RWPE2 (cell line): Measurements from ENCODE around the gene ADAMTS17.
A peak's percentile ranks its signal among the peaks of the same experiment; 100 is the strongest.

Source experiments
- ATAC-seq: fragments of 200-7000 bp; cut with Tn5 transposase; 3 replicates; pipeline ENCODE4 v1.9.1; 2021; ENCODE audit warnings: low read depth
- DNase-seq: peaks from one replicate; pipeline ENCODE4 v3.0.0-alpha.2; 2020; ENCODE audit warnings: low spot score
- H3K27ac ChIP-seq: fragments of 450-650 bp; 2 replicates; pipeline ENCODE4 v1.5.1; 2017; ENCODE audit warnings: mild to moderate bottlenecking; ENCODE audit not compliant: poor library complexity, severe bottlenecking
- H3K27me3 ChIP-seq: fragments of 250-450 bp; sonication (Bioruptor Pico); 2 replicates; pipeline ENCODE4 v1.5.1; 2021; ENCODE audit warnings: mild to moderate bottlenecking, moderate library complexity; ENCODE audit not compliant: insufficient read depth, poor library complexity, severe bottlenecking
- H3K36me3 ChIP-seq: fragments of 250-450 bp; sonication (Bioruptor Pico); 2 replicates; pipeline ENCODE4 v1.5.1; 2020; ENCODE audit warnings: low read depth, mild to moderate bottlenecking, moderate library complexity
- H3K4me1 ChIP-seq: fragments of 250-450 bp; sonication (Bioruptor Pico); 2 replicates; pipeline ENCODE4 v1.5.1; 2021; ENCODE audit warnings: mild to moderate bottlenecking, moderate library complexity; ENCODE audit not compliant: insufficient read depth, poor library complexity, severe bottlenecking
- H3K4me3 ChIP-seq: fragments of 250-450 bp; sonication (Bioruptor Pico); 2 replicates; pipeline ENCODE4 v1.5.1; 2021; ENCODE audit warnings: mild to moderate bottlenecking, moderate library complexity; ENCODE audit not compliant: severe bottlenecking
- H3K9me3 ChIP-seq: fragments of 250-450 bp; sonication (Bioruptor Pico); 2 replicates; pipeline ENCODE4 v1.5.1; 2021; ENCODE audit warnings: mild to moderate bottlenecking, moderate library complexity; ENCODE audit not compliant: severe bottlenecking
- TF ChIP-seq, protein P1 (sequence below): fragments of 450-650 bp; IDR thresholded peaks from one replicate; pipeline ENCODE4 v1.5.1; 2017; ENCODE audit warnings: mild to moderate bottlenecking, moderate library complexity; ENCODE audit not compliant: poor library complexity, severe bottlenecking

The ADAMTS17 gene

GRCh38 chr15:99959326-99959725 is 382.4 kb downstream of the ADAMTS17 start:
- H3K4me3 ChIP-seq = no peak overlapping the region
- H3K9me3 ChIP-seq = no peaks in the 10 kb centered on the region
- H3K27ac ChIP-seq = no peak overlapping the region
- no peaks in the 10 kb centered on the region for H3K27me3 ChIP-seq
- no peak for DNase-seq
- no peaks in the 10 kb centered on the region for H3K36me3 ChIP-seq
- H3K4me1 ChIP-seq = peaks cover 19% of the 10 kb centered on the region
- TF ChIP-seq, protein P1, sequence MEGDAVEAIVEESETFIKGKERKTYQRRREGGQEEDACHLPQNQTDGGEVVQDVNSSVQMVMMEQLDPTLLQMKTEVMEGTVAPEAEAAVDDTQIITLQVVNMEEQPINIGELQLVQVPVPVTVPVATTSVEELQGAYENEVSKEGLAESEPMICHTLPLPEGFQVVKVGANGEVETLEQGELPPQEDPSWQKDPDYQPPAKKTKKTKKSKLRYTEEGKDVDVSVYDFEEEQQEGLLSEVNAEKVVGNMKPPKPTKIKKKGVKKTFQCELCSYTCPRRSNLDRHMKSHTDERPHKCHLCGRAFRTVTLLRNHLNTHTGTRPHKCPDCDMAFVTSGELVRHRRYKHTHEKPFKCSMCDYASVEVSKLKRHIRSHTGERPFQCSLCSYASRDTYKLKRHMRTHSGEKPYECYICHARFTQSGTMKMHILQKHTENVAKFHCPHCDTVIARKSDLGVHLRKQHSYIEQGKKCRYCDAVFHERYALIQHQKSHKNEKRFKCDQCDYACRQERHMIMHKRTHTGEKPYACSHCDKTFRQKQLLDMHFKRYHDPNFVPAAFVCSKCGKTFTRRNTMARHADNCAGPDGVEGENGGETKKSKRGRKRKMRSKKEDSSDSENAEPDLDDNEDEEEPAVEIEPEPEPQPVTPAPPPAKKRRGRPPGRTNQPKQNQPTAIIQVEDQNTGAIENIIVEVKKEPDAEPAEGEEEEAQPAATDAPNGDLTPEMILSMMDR = no peak
- ATAC-seq = no peak

- TF ChIP-seq, protein P1 = no peak
- H3K27ac ChIP-seq = no peak overlapping the region
- H3K4me3 ChIP-seq = no peak overlapping the region
- H3K27me3 ChIP-seq = no peaks in the 10 kb centered on the region
- H3K36me3 ChIP-seq = no peaks in the 10 kb centered on the region
- H3K9me3 ChIP-seq = no peaks in the 10 kb centered on the region
- peaks cover 11% of the 10 kb centered on the region for H3K4me1 ChIP-seq
- DNase-seq = peak; percentile 26
- ATAC-seq = no peak
Observed at GRCh38 chr15:99958426-99959097, 383.2 kb downstream of the ADAMTS17 start.

- TF ChIP-seq, protein P1 = no peak
- peaks cover 6% of the 10 kb centered on the region for H3K4me1 ChIP-seq
- DNase-seq (no peak), ATAC-seq (no peak)
- no peaks in the 10 kb centered on the region for H3K27me3 ChIP-seq
- no peak overlapping the region for H3K4me3 ChIP-seq
- H3K27ac ChIP-seq = no peak overlapping the region
- H3K9me3 ChIP-seq = no peaks in the 10 kb centered on the region
- no peaks in the 10 kb centered on the region for H3K36me3 ChIP-seq
Observed at GRCh38 chr15:99957642-99958013, 384.1 kb downstream of the ADAMTS17 start.

DNA sequence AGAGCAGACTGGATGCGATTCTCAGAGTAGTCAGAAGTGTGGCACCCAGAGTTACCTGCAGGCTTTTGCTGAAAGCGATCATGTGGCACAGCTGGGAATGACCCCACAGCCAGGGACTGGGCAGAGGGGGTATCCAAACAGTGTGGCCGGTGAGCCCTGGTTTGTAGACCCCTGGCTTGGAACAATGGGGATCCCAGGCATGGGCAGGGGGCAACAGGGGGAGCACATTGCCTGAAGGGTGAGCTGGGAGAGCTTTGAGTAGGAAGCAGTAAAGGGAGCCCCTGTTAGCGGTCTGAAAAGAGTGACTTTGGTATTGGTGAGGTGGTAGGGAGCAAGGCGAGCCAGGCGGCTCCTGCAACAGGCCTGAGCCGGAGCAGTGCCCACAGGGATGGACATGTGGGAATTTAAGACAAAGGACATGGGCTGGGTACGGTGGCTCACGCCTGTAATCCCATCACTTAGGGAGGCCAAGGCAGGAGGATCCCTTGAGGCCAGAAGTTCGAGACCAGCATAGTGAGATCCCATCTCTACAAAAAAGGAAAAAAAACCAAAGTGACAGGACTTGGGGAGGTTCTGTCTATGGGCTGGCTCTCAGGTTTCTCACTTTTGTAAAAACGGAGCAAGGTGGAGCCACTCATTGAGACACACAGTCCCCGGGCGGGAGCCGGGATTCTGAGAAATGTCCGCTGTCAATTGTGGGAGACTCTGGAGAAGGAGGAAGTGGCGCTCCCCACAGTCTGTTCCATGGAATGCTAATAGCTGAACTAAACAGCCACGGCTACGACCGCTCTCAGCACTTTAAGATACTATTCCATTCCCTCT is 384.7 kb downstream of the ADAMTS17 start:
- TF ChIP-seq, protein P1 = no peak
- ATAC-seq (no peak), DNase-seq (peak; percentile 63)

More for the DNA sequence above, 384.7 kb downstream of the ADAMTS17 start:
- H3K36me3 ChIP-seq = no peaks in the 10 kb centered on the region
- H3K27ac ChIP-seq = no peak overlapping the region
- peaks cover 6% of the 10 kb centered on the region for H3K4me1 ChIP-seq
- H3K4me3 ChIP-seq = no peak overlapping the region
- no peaks in the 10 kb centered on the region for H3K9me3 ChIP-seq
- no peaks in the 10 kb centered on the region for H3K27me3 ChIP-seq
